Activated naive CD8-positive, alpha-beta T cell treated with anti-CD3 and anti-CD28 coated beads, Interleukin-2, amount 50 U/mL, for 24 hours (primary cell): ENCODE measurements around the gene CNNM2.
"Not testable (repeated sequence)": the region's sequence is repeated elsewhere in the genome, so short reads cannot be mapped to it uniquely, and the experiment has no call there.

Source experiments
- ATAC-seq: fragments of 150-1000 bp; cut with Tn5 transposase; one replicate; pipeline ENCODE4 v1.10.0; 2021
- DNase-seq: peaks from one replicate; pipeline ENCODE4 v3.0.0; 2021
- H3K27ac Mint-ChIP-seq: one replicate; pipeline ENCODE4 v1.8.0; 2021; ENCODE audit warnings: mild to moderate bottlenecking, mixed read lengths
- H3K27me3 Mint-ChIP-seq: one replicate; pipeline ENCODE4 v1.8.0; 2021; ENCODE audit warnings: mixed read lengths
- H3K36me3 Mint-ChIP-seq: one replicate; pipeline ENCODE4 v1.8.0; 2021; ENCODE audit warnings: low read depth, mixed read lengths
- H3K4me1 Mint-ChIP-seq: one replicate; pipeline ENCODE4 v1.8.0; 2021; ENCODE audit warnings: mixed read lengths
- H3K4me3 Mint-ChIP-seq: one replicate; pipeline ENCODE4 v1.8.0; 2021; ENCODE audit warnings: mild to moderate bottlenecking, moderate library complexity, mixed read lengths
- H3K9me3 Mint-ChIP-seq: one replicate; pipeline ENCODE4 v1.8.0; 2021; ENCODE audit warnings: mixed read lengths

The CNNM2 gene

GRCh38 chr10:102970562-102971340, 52.7 kb downstream of the CNNM2 start:
- Mint-ChIP-seq H3K36me3 (no peaks in the 10 kb centered on the region), H3K4me3 (no peak overlapping the region), H3K9me3 (no peaks in the 10 kb centered on the region), H3K27ac (no peak overlapping the region), H3K27me3 (no peaks in the 10 kb centered on the region), H3K4me1 (no peaks in the 10 kb centered on the region)
- no peak for ATAC-seq
- DNase-seq = no peak

GRCh38 chr10:102975483-102976379, 57.6 kb downstream of the CNNM2 start:
- H3K27me3 Mint-ChIP-seq = no peaks in the 10 kb centered on the region
- no peak for ATAC-seq
- no peak for DNase-seq
- H3K4me3 Mint-ChIP-seq = no peak overlapping the region
- no peaks in the 10 kb centered on the region for H3K9me3 Mint-ChIP-seq
- no peaks in the 10 kb centered on the region for H3K4me1 Mint-ChIP-seq
- no peak overlapping the region for H3K27ac Mint-ChIP-seq
- H3K36me3 Mint-ChIP-seq = no peaks in the 10 kb centered on the region

DNA sequence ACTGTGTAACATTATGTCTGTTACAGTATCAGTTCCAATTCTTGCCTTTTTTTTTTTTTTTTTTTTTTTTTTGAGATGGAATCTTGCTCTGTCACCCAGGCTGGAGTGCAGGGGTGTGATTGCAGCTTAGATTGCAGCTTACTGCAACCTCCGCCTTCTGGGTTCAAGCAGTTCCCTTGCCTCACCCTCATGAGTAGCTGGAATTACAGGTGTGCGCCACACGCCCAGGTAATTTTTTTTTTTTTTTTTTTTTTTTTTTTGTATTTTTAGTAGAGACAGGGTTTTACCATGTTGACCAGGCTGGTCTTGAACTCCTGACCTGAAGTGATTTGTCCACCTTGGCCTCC, 58.3 kb downstream of the CNNM2 start:
- DNase-seq, H3K27ac Mint-ChIP-seq, H3K4me3 Mint-ChIP-seq, H3K36me3 Mint-ChIP-seq, H3K27me3 Mint-ChIP-seq, ATAC-seq, H3K4me1 Mint-ChIP-seq, H3K9me3 Mint-ChIP-seq: not testable (repeated sequence)

DNA sequence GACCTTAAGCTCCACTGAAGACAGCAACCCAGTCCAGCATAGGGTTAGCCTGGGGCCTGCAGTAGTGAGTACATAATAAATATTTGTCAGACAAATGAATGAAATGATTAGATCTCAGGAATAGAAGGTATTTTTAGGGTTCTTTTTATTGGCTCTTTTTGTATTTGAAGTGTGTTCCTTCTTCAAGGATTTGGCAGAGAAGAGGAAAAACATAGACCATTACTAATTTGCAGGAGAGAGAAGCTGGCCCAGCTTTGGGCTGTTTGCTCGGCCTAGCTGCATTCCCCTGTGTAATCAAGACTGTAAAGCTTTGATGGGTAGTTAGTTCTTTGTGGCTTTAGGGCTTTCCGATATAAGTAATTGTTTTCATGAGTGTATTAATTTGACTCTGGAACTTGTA, 64.2 kb downstream of the CNNM2 start:
- DNase-seq (no peak), ATAC-seq (no peak)
- Mint-ChIP-seq H3K9me3 (no peaks in the 10 kb centered on the region), H3K4me3 (no peak overlapping the region), H3K27ac (no peak overlapping the region), H3K27me3 (no peaks in the 10 kb centered on the region), H3K4me1 (no peaks in the 10 kb centered on the region), H3K36me3 (no peaks in the 10 kb centered on the region)

DNA sequence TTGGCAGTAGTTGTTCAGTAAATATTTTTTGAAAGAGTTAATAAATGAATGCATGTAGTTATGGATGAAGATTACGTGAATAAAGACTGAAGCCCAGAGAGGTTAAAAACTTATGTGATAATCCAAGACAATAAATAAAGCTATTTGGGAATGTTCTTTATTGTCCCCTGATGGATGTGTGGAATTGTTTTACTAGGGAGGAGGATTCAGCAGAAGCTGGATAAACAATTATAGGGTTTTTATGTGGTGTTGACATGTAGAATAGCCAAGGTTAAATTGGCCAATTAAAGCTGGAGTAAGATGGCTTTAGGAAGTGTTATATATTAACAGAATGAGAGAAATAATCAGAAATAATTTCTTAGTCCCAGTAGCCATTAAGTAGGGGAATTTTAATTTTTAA, 66.0 kb downstream of the CNNM2 start:
- ATAC-seq (no peak), DNase-seq (no peak)
- Mint-ChIP-seq H3K4me1 (no peaks in the 10 kb centered on the region), H3K27ac (no peak overlapping the region), H3K4me3 (no peak overlapping the region), H3K27me3 (no peaks in the 10 kb centered on the region), H3K36me3 (no peaks in the 10 kb centered on the region), H3K9me3 (no peaks in the 10 kb centered on the region)

GRCh38 chr10:102985811-102986210, 67.7 kb downstream of the CNNM2 start:
- Mint-ChIP-seq H3K36me3 (no peaks in the 10 kb centered on the region), H3K4me1 (no peaks in the 10 kb centered on the region), H3K4me3 (no peak overlapping the region), H3K27me3 (no peaks in the 10 kb centered on the region), H3K27ac (no peak overlapping the region), H3K9me3 (no peaks in the 10 kb centered on the region)
- no peak for DNase-seq
- ATAC-seq = no peak

GRCh38 chr10:102988404-102989314, 70.6 kb downstream of the CNNM2 start:
- Mint-ChIP-seq H3K27ac (no peak overlapping the region), H3K4me3 (no peak overlapping the region), H3K27me3 (no peaks in the 10 kb centered on the region), H3K4me1 (no peaks in the 10 kb centered on the region), H3K9me3 (no peaks in the 10 kb centered on the region), H3K36me3 (no peaks in the 10 kb centered on the region)
- DNase-seq (no peak), ATAC-seq (no peak)

DNA sequence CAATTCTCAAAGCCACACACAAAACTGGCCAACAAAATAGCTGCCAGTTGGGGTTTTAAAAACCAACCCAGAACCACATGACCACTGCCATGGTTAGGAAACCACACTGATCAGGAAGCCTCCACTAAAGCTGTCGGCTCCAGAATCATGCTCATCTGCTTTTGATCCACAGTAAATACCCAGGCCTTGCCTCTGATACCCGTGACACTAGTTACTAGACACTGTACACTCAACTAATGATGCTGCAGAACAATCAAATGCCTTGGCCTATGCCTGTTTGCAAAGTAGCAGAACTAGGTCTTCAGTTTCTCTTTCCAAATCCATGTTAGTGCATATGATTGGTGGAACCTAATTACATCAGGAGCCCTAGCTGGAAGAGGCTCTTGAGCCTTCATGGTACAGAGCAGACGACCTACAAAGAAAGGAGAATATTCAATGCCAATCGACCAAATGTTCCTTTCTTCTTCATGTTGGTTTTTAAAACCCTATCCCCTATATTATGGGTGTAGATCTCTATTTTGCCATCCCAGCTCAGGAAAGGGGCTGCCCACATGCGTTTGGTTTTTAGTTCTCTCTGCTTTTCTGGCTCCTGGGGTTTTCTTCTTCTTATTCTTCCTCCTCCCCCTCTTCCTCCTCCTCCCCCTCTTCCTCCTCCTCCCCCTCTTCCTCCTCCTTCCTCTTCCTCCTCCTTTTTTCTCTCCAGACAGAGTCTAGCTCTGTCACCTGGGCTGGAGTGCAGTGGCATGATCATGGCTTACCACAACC, 76.6 kb downstream of the CNNM2 start:
- Mint-ChIP-seq H3K9me3 (no peaks in the 10 kb centered on the region), H3K27ac (no peak overlapping the region), H3K27me3 (no peaks in the 10 kb centered on the region), H3K4me3 (no peak overlapping the region), H3K36me3 (no peaks in the 10 kb centered on the region), H3K4me1 (peaks cover 11% of the 10 kb centered on the region)
- DNase-seq (no peak), ATAC-seq (no peak)

DNA sequence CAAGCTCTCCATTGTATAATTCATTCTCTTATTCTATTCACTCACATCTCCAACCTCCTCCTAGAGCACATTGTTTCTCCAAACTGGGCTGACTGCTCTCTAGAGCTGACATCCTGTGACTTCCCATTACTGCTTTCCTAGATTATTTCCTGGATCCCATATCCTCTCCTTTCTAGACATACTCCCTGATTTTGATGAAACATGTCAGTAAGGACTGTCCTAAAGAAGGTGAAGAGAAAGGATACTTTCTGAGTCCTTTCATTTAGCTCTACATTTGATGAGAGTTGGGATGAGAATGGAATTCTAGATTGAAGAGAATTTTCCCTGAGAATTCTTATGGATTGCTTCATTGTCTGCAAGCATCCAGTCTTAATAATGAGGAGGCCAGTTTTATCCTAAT, 78.8 kb downstream of the CNNM2 start:
- no peaks in the 10 kb centered on the region for H3K36me3 Mint-ChIP-seq
- H3K27me3 Mint-ChIP-seq = no peaks in the 10 kb centered on the region
- peaks cover 11% of the 10 kb centered on the region for H3K4me1 Mint-ChIP-seq
- H3K27ac Mint-ChIP-seq = no peak overlapping the region
- no peak overlapping the region for H3K4me3 Mint-ChIP-seq
- DNase-seq (no peak), ATAC-seq (no peak)
- H3K9me3 Mint-ChIP-seq = no peaks in the 10 kb centered on the region

GRCh38 chr10:102997998-102998397, 79.9 kb downstream of the CNNM2 start:
- no peak overlapping the region for H3K4me3 Mint-ChIP-seq
- DNase-seq (no peak), ATAC-seq (no peak)
- H3K27me3 Mint-ChIP-seq = no peaks in the 10 kb centered on the region
- H3K4me1 Mint-ChIP-seq = peaks cover 11% of the 10 kb centered on the region
- H3K27ac Mint-ChIP-seq = no peak overlapping the region
- no peaks in the 10 kb centered on the region for H3K9me3 Mint-ChIP-seq
- H3K36me3 Mint-ChIP-seq = no peaks in the 10 kb centered on the region

- no peaks in the 10 kb centered on the region for H3K9me3 Mint-ChIP-seq
- DNase-seq (no peak), ATAC-seq (no peak)
- H3K27ac Mint-ChIP-seq = no peak overlapping the region
- no peaks in the 10 kb centered on the region for H3K27me3 Mint-ChIP-seq
- H3K4me3 Mint-ChIP-seq = no peak overlapping the region
- peaks cover 11% of the 10 kb centered on the region for H3K4me1 Mint-ChIP-seq
- no peaks in the 10 kb centered on the region for H3K36me3 Mint-ChIP-seq
These were observed 80.4 kb downstream of the CNNM2 start for GRCh38 chr10:102998399-102998907.

- not testable (repeated sequence) for H3K27ac Mint-ChIP-seq, H3K36me3 Mint-ChIP-seq, H3K9me3 Mint-ChIP-seq, H3K4me1 Mint-ChIP-seq, DNase-seq, H3K27me3 Mint-ChIP-seq, ATAC-seq, H3K4me3 Mint-ChIP-seq
These were observed 82.0 kb downstream of the CNNM2 start for GRCh38 chr10:103000050-103000449.

DNA sequence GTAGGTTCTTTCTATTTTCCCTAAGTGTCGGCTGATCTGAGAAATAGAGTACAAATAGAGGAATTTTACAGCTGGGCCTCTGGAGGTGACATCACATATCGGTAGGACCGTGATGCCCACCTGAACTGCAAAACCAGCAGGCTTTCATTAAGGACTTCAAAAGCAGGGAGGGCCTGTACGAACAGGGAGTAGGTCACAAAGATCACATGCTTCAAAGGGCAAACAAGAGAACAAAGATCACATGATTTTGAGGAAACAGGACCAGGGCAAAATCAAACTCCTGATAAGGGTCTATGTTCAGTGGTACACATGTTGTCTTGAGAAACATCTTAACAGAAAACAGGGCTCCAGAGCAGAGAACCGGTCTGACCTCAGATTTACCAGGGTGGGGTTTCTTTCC, 88.9 kb downstream of the CNNM2 start:
- DNase-seq (no peak), ATAC-seq (no peak)
- no peaks in the 10 kb centered on the region for H3K27me3 Mint-ChIP-seq
- H3K4me1 Mint-ChIP-seq = no peaks in the 10 kb centered on the region
- peaks cover 11% of the 10 kb centered on the region for H3K9me3 Mint-ChIP-seq
- no peak overlapping the region for H3K4me3 Mint-ChIP-seq
- no peak overlapping the region for H3K27ac Mint-ChIP-seq
- peaks cover 12% of the 10 kb centered on the region for H3K36me3 Mint-ChIP-seq

DNA sequence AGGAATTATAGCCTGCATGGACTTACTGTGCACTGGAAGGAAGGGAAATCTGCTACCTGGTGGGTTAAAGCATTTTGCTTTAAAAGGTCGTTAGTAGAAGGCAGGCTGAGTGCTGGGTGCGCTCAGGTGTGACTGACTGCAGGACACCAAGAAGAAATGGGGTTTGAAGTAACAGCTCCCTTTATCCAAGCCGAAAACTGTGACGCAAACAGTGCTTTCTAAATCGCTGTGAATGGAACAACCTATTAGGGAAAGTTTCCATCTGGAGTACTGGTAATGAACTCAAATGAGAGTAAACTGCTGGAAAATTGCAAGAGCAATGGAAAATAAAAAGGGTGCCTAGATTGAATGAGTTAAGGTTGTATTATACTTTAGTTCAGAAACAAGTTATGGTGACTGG, 95.3 kb downstream of the CNNM2 start:
- Mint-ChIP-seq H3K36me3 (no peaks in the 10 kb centered on the region), H3K4me3 (no peak overlapping the region), H3K27me3 (no peaks in the 10 kb centered on the region), H3K9me3 (no peaks in the 10 kb centered on the region), H3K27ac (no peak overlapping the region), H3K4me1 (no peaks in the 10 kb centered on the region)
- ATAC-seq (no peak), DNase-seq (no peak)
